WTC11 (cell line): ENCODE measurements around the gene DERA. TPM values are rescaled to one million over a fixed set of nuclear protein-coding genes. Genes with fewer than 3 reads are reported as not detected.

Experiments
- ATAC-seq: fragments of 200-7000 bp; cut with Tn5 transposase; 2 replicates; pipeline ENCODE4 v1.10.0; 2021; ENCODE audit warnings: mild to moderate bottlenecking, moderate library complexity
- CTCF ChIA-PET: fragments of 300-600 bp; sonication (Branson Sonifier 250); formaldehyde crosslinking; loops from one replicate; lab custom pipeline; 2021; ENCODE audit warnings: antibody characterized with exemption; lab: Charles Lee
- POLR2A ChIA-PET: fragments of 350-600 bp; sonication (Branson Sonifier 250); formaldehyde crosslinking; loops from one replicate; lab custom pipeline; 2021; ENCODE audit warnings: antibody characterized with exemption; lab: Charles Lee
- DNase-seq: peaks from one replicate; pipeline ENCODE4 v3.0.0; 2021; ENCODE audit warnings: low spot score
- H3K27ac Mint-ChIP-seq: 2 replicates; pipeline ENCODE4 v1.8.0; 2021; ENCODE audit warnings: mixed read lengths
- H3K27me3 Mint-ChIP-seq: 2 replicates; pipeline ENCODE4 v1.8.0; 2021; ENCODE audit warnings: low read depth, mild to moderate bottlenecking, moderate library complexity, mixed read lengths
- H3K36me3 Mint-ChIP-seq: 2 replicates; pipeline ENCODE4 v1.8.0; 2021; ENCODE audit warnings: mixed read lengths
- H3K4me1 Mint-ChIP-seq: 2 replicates; pipeline ENCODE4 v1.8.0; 2022; ENCODE audit warnings: mixed read lengths
- H3K4me3 Mint-ChIP-seq: 2 replicates; pipeline ENCODE4 v1.8.0; 2021; ENCODE audit warnings: mild to moderate bottlenecking, moderate library complexity, mixed read lengths
- H3K9me3 Mint-ChIP-seq: 2 replicates; pipeline ENCODE4 v1.8.0; 2021; ENCODE audit warnings: mixed read lengths
- CBFB ChIP-seq: sonication (generic); formaldehyde crosslinking; IDR thresholded peaks from 2 replicates; pipeline ENCODE4 v1.8.1; 2022; ENCODE audit warnings: mild to moderate bottlenecking, low read depth, missing genetic modification reagents
- CREB1 ChIP-seq: sonication (generic); formaldehyde crosslinking; IDR thresholded peaks from 2 replicates; pipeline ENCODE4 v1.8.0; 2023; ENCODE audit warnings: mild to moderate bottlenecking, missing genetic modification reagents
- FOXJ3 ChIP-seq: sonication (generic); formaldehyde crosslinking; IDR thresholded peaks from 2 replicates; pipeline ENCODE4 v1.9.0; 2021; ENCODE audit warnings: missing genetic modification reagents, mild to moderate bottlenecking, borderline replicate concordance
- FOXK1 ChIP-seq: sonication (generic); formaldehyde crosslinking; IDR thresholded peaks from 2 replicates; pipeline ENCODE4 v1.8.0; 2022; ENCODE audit warnings: mild to moderate bottlenecking, moderate library complexity, missing genetic modification reagents
- HMGA2 ChIP-seq: fragments of 250-450 bp; sonication (Bioruptor Pico); IDR thresholded peaks from 2 replicates; pipeline ENCODE4 v1.4.0; 2021; ENCODE audit warnings: mild to moderate bottlenecking, moderate library complexity
- NR3C1 ChIP-seq: sonication (generic); formaldehyde crosslinking; conservative IDR thresholded peaks from 2 replicates; pipeline ENCODE4 v1.8.1; 2023; ENCODE audit warnings: low read depth, mild to moderate bottlenecking, missing genetic modification reagents
- OVOL2 ChIP-seq: fragments of 250-450 bp; sonication (Bioruptor Pico); IDR thresholded peaks from 2 replicates; pipeline ENCODE4 v1.9.0; 2021; ENCODE audit warnings: mild to moderate bottlenecking, borderline replicate concordance
- SOX15 ChIP-seq: fragments of 250-450 bp; sonication (Bioruptor Pico); IDR thresholded peaks from 2 replicates; pipeline ENCODE4 v1.9.0; 2021; ENCODE audit warnings: mild to moderate bottlenecking
- TCF7 ChIP-seq: sonication (generic); formaldehyde crosslinking; IDR thresholded peaks from 2 replicates; pipeline ENCODE4 v1.8.0; 2022; ENCODE audit warnings: mild to moderate bottlenecking, low read depth, missing genetic modification reagents, moderate library complexity
- TEAD4 ChIP-seq: sonication (generic); formaldehyde crosslinking; IDR thresholded peaks from 2 replicates; pipeline ENCODE4 v1.8.0; 2022; ENCODE audit warnings: mild to moderate bottlenecking, missing genetic modification reagents
- ZNF232 ChIP-seq: sonication (generic); formaldehyde crosslinking; IDR thresholded peaks from 2 replicates; pipeline ENCODE4 v1.8.0; 2022; ENCODE audit warnings: mild to moderate bottlenecking, missing genetic modification reagents
- ZNF317 ChIP-seq: sonication (generic); formaldehyde crosslinking; IDR thresholded peaks from 2 replicates; pipeline ENCODE4 v1.8.1; 2023; ENCODE audit warnings: low read depth, mild to moderate bottlenecking, moderate library complexity, missing genetic modification reagents, borderline replicate concordance
- ZNF416 ChIP-seq: fragments of 250-450 bp; sonication (Bioruptor Pico); IDR thresholded peaks from 2 replicates; pipeline ENCODE4 v1.9.0; 2021; ENCODE audit warnings: mild to moderate bottlenecking, inconsistent platforms
- total RNA-seq: library from RNA; stranded (reverse); gene quantifications from 3 replicates; pipeline ENCODE4 v1.2.3, GENCODE V29; 2021
- TF ChIP-seq, protein P1 (sequence below): fragments of 250-450 bp; sonication (Bioruptor Pico); IDR thresholded peaks from 2 replicates; pipeline ENCODE4 v1.9.0; 2021; ENCODE audit warnings: mild to moderate bottlenecking, borderline replicate concordance
- TF ChIP-seq, protein P2 (sequence below): sonication (generic); formaldehyde crosslinking; IDR thresholded peaks from 2 replicates; pipeline ENCODE4 v1.8.0; 2023; ENCODE audit warnings: missing genetic modification reagents
- TF ChIP-seq, protein P3 (sequence below): fragments of 250-450 bp; sonication (Bioruptor Pico); IDR thresholded peaks from 2 replicates; pipeline ENCODE4 v1.9.0; 2021; ENCODE audit warnings: mild to moderate bottlenecking
- TF ChIP-seq, protein P4 (sequence below): fragments of 250-450 bp; sonication (Bioruptor Pico); IDR thresholded peaks from 2 replicates; pipeline ENCODE4 v1.9.0; 2021; ENCODE audit warnings: moderate library complexity, mild to moderate bottlenecking, inconsistent platforms, borderline replicate concordance
- TF ChIP-seq, protein P5 (sequence below): sonication (generic); formaldehyde crosslinking; conservative IDR thresholded peaks from 2 replicates; pipeline ENCODE4 v1.8.1; 2022; ENCODE audit warnings: mild to moderate bottlenecking, missing genetic modification reagents
- TF ChIP-seq, protein P6 (sequence below): sonication (generic); formaldehyde crosslinking; IDR thresholded peaks from 2 replicates; pipeline ENCODE4 v1.8.1; 2023; ENCODE audit warnings: mild to moderate bottlenecking, missing genetic modification reagents, borderline replicate concordance

Gene DERA
- total RNA-seq, 1 experiment from 2014 or later: 22.4 TPM

DNA sequence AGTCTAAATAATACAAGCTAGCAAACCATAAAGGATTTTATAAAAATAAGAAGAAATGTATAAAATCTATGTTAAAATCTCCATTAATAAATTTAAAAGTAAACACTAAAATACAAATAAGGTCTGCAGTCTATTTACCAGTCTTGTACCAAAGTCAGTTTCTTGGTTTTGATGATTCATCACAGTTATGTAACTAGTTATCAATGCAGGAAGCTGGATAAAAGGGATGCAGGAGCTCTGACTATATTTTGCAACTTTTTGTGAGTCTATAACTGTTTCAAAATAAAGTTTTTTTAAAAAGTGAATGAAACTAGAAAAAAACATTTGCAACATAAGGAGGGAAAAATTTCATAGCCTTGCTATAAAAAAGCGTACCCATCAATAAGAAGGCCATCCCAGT, 151.5 kb downstream of the DERA start (continued):
- TF ChIP-seq, protein P1, sequence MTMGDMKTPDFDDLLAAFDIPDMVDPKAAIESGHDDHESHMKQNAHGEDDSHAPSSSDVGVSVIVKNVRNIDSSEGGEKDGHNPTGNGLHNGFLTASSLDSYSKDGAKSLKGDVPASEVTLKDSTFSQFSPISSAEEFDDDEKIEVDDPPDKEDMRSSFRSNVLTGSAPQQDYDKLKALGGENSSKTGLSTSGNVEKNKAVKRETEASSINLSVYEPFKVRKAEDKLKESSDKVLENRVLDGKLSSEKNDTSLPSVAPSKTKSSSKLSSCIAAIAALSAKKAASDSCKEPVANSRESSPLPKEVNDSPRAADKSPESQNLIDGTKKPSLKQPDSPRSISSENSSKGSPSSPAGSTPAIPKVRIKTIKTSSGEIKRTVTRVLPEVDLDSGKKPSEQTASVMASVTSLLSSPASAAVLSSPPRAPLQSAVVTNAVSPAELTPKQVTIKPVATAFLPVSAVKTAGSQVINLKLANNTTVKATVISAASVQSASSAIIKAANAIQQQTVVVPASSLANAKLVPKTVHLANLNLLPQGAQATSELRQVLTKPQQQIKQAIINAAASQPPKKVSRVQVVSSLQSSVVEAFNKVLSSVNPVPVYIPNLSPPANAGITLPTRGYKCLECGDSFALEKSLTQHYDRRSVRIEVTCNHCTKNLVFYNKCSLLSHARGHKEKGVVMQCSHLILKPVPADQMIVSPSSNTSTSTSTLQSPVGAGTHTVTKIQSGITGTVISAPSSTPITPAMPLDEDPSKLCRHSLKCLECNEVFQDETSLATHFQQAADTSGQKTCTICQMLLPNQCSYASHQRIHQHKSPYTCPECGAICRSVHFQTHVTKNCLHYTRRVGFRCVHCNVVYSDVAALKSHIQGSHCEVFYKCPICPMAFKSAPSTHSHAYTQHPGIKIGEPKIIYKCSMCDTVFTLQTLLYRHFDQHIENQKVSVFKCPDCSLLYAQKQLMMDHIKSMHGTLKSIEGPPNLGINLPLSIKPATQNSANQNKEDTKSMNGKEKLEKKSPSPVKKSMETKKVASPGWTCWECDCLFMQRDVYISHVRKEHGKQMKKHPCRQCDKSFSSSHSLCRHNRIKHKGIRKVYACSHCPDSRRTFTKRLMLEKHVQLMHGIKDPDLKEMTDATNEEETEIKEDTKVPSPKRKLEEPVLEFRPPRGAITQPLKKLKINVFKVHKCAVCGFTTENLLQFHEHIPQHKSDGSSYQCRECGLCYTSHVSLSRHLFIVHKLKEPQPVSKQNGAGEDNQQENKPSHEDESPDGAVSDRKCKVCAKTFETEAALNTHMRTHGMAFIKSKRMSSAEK (CRISPR knock-in tag): no peak
- TF ChIP-seq, protein P2, sequence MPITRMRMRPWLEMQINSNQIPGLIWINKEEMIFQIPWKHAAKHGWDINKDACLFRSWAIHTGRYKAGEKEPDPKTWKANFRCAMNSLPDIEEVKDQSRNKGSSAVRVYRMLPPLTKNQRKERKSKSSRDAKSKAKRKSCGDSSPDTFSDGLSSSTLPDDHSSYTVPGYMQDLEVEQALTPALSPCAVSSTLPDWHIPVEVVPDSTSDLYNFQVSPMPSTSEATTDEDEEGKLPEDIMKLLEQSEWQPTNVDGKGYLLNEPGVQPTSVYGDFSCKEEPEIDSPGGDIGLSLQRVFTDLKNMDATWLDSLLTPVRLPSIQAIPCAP (CRISPR knock-in tag): no peak
- TF ChIP-seq, protein P3, sequence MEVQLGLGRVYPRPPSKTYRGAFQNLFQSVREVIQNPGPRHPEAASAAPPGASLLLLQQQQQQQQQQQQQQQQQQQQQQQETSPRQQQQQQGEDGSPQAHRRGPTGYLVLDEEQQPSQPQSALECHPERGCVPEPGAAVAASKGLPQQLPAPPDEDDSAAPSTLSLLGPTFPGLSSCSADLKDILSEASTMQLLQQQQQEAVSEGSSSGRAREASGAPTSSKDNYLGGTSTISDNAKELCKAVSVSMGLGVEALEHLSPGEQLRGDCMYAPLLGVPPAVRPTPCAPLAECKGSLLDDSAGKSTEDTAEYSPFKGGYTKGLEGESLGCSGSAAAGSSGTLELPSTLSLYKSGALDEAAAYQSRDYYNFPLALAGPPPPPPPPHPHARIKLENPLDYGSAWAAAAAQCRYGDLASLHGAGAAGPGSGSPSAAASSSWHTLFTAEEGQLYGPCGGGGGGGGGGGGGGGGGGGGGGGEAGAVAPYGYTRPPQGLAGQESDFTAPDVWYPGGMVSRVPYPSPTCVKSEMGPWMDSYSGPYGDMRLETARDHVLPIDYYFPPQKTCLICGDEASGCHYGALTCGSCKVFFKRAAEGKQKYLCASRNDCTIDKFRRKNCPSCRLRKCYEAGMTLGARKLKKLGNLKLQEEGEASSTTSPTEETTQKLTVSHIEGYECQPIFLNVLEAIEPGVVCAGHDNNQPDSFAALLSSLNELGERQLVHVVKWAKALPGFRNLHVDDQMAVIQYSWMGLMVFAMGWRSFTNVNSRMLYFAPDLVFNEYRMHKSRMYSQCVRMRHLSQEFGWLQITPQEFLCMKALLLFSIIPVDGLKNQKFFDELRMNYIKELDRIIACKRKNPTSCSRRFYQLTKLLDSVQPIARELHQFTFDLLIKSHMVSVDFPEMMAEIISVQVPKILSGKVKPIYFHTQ (CRISPR knock-in tag): no peak
- TF ChIP-seq ZNF232 (CRISPR knock-in tag) (no peak), TCF7 (CRISPR knock-in tag) (no peak), FOXK1 (CRISPR knock-in tag) (no peak), TEAD4 (no peak), HMGA2 (no peak)
- TF ChIP-seq, all 79 proteins: peak for 0

DNA sequence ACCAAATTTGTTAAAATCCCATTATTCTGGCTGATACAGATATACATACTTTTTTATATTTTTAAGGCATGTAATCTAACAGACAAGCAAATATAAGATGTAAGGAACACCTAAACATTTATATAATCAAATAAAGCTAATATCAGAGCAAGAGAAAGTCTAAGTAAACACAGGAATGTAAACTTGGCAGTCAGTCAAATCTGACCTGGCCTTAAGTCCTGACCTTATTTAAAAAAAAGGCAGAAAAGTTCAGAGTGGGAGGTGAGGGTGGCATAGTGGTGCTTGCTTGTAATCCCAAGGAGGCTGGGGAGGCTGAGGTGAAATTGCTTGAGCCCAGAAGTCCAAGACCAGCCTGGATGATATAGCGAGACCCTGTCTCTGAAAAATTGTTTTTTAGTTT, 152.6 kb downstream of the DERA start:
- TF ChIP-seq, protein P4, sequence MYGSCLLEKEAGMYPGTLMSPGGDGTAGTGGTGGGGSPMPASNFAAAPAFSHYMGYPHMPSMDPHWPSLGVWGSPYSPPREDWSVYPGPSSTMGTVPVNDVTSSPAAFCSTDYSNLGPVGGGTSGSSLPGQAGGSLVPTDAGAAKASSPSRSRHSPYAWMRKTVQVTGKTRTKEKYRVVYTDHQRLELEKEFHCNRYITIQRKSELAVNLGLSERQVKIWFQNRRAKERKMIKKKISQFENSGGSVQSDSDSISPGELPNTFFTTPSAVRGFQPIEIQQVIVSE (CRISPR knock-in tag): no peak
- TF ChIP-seq FOXJ3 (CRISPR knock-in tag) (no peak), OVOL2 (CRISPR knock-in tag) (no peak), CREB1 (CRISPR knock-in tag) (no peak), SOX15 (no peak), NR3C1 (CRISPR knock-in tag) (no peak), TEAD4 (no peak), CBFB (CRISPR knock-in tag) (no peak), ZNF416 (CRISPR knock-in tag) (no peak), ZNF317 (no peak)
- TF ChIP-seq, protein P5, sequence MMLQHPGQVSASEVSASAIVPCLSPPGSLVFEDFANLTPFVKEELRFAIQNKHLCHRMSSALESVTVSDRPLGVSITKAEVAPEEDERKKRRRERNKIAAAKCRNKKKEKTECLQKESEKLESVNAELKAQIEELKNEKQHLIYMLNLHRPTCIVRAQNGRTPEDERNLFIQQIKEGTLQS (CRISPR knock-in tag): no peak
- TF ChIP-seq, protein P6, sequence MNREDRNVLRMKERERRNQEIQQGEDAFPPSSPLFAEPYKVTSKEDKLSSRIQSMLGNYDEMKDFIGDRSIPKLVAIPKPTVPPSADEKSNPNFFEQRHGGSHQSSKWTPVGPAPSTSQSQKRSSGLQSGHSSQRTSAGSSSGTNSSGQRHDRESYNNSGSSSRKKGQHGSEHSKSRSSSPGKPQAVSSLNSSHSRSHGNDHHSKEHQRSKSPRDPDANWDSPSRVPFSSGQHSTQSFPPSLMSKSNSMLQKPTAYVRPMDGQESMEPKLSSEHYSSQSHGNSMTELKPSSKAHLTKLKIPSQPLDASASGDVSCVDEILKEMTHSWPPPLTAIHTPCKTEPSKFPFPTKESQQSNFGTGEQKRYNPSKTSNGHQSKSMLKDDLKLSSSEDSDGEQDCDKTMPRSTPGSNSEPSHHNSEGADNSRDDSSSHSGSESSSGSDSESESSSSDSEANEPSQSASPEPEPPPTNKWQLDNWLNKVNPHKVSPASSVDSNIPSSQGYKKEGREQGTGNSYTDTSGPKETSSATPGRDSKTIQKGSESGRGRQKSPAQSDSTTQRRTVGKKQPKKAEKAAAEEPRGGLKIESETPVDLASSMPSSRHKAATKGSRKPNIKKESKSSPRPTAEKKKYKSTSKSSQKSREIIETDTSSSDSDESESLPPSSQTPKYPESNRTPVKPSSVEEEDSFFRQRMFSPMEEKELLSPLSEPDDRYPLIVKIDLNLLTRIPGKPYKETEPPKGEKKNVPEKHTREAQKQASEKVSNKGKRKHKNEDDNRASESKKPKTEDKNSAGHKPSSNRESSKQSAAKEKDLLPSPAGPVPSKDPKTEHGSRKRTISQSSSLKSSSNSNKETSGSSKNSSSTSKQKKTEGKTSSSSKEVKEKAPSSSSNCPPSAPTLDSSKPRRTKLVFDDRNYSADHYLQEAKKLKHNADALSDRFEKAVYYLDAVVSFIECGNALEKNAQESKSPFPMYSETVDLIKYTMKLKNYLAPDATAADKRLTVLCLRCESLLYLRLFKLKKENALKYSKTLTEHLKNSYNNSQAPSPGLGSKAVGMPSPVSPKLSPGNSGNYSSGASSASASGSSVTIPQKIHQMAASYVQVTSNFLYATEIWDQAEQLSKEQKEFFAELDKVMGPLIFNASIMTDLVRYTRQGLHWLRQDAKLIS (CRISPR knock-in tag): no peak
- CTCF ChIA-PET: no interaction called here
- ATAC-seq: no peak

More for the DNA sequence above, 152.6 kb downstream of the DERA start:
- no peaks in the 10 kb centered on the region for H3K36me3 Mint-ChIP-seq
- H3K27me3 Mint-ChIP-seq: no peaks in the 10 kb centered on the region
- H3K9me3 Mint-ChIP-seq: no peaks in the 10 kb centered on the region
- no peak for DNase-seq
- H3K4me1 Mint-ChIP-seq: no peaks in the 10 kb centered on the region
- no peak overlapping the region for H3K27ac Mint-ChIP-seq
- H3K4me3 Mint-ChIP-seq: no peak overlapping the region
- POLR2A ChIA-PET: no interaction called here
